A549 (cell line): Measurements from ENCODE around the gene OLR1.

Experiments
- BCL3 ChIP-seq: fragments of >200 bp; sonication (Bioruptor Twin); formaldehyde crosslinking; IDR thresholded peaks from 3 replicates; pipeline ENCODE4 v1.6.1; 2016
- CEBPB ChIP-seq, 2 experiments: fragments of >200 bp in 1 of 2; sonication (Bioruptor Twin) in 1 of 2; formaldehyde crosslinking in 1 of 2; IDR thresholded peaks; 2 replicates each; pipeline ENCODE4 v1.6.1; 2012 to 2016
- CTCF ChIP-seq: fragments of >200 bp; sonication (Bioruptor Twin); formaldehyde crosslinking; IDR thresholded peaks from 3 replicates; pipeline ENCODE4 v1.5.1; 2016
- KDM5A ChIP-seq: fragments of 200-600 bp; sonication (generic); IDR thresholded peaks from 2 replicates; pipeline ENCODE4 v1.6.1; 2016; ENCODE audit warnings: antibody characterized with exemption, mild to moderate bottlenecking
- MAZ ChIP-seq: fragments of 150-350 bp; IDR thresholded peaks from 2 replicates; pipeline ENCODE4 v1.6.1; 2014; ENCODE audit warnings: antibody characterized with exemption, low read depth, low read length, borderline replicate concordance
- MYC ChIP-seq: IDR thresholded peaks from 2 replicates; pipeline ENCODE4 v1.6.1; 2012; ENCODE audit warnings: mild to moderate bottlenecking, inconsistent platforms, low read length, improper control_type of control experiment, borderline replicate concordance
- PBX3 ChIP-seq: IDR thresholded peaks from 2 replicates; pipeline ENCODE4 v1.6.1; 2012
- PHF8 ChIP-seq: fragments of 200-600 bp; sonication (generic); IDR thresholded peaks from 2 replicates; pipeline ENCODE4 v1.6.1; 2016; ENCODE audit warnings: low read depth, mild to moderate bottlenecking, antibody characterized with exemption, moderate library complexity, borderline replicate concordance
- RAD21 ChIP-seq, 2 experiments: fragments of >200 bp in 1 of 2; sonication (Bioruptor Twin) in 1 of 2; formaldehyde crosslinking in 1 of 2; IDR thresholded peaks in 1 of 2; conservative IDR thresholded peaks in 1 of 2; 2 replicates in 1 of 2; 3 replicates in 1 of 2; pipeline ENCODE4 v1.6.1; 2012 to 2018; ENCODE audit warnings: inconsistent platforms in 1 of 2
- RFX5 ChIP-seq: fragments of 450-650 bp; IDR thresholded peaks from 2 replicates; pipeline ENCODE4 v1.7.1; 2014; ENCODE audit warnings: antibody characterized with exemption, mild to moderate bottlenecking, moderate library complexity
- SMC3 ChIP-seq: fragments of >200 bp; sonication (Bioruptor Twin); formaldehyde crosslinking; IDR thresholded peaks from 3 replicates; pipeline ENCODE4 v1.6.1; 2018; ENCODE audit warnings: inconsistent platforms

- TF ChIP-seq CTCF (peak; percentile 75), RFX5 (no peak), BCL3 (no peak), RAD21 (conservative IDR thresholded peaks at IDR 0.05 in 1 of 2, IDR thresholded peaks at IDR 0.05 in 1 of 2) (peak; percentile 77 to 81), CEBPB (IDR thresholded peaks at IDR 0.05) (no peak), MYC (no peak), SMC3 (peak; percentile 55; the same call in 2 of the 3 replicates), MAZ (no peak), PHF8 (no peak), KDM5A (no peak), PBX3 (no peak)
Measured at GRCh38 chr12:10190558-10191388, 18.8 kb upstream of the OLR1 start.
